GM15510 (cell line): Measurements from ENCODE around the gene FXYD1.
A peak's percentile ranks its signal among the peaks of the same experiment; 100 is the strongest.

Experiments
- POLR2A ChIP-seq: IDR thresholded peaks from 3 replicates; pipeline ENCODE4 v1.6.1; 2011; ENCODE audit warnings: borderline replicate concordance; ENCODE audit not compliant: insufficient read length; ENCODE audit errors: extremely low read depth

Gene FXYD1

GRCh38 chr19:35143231-35143715 is 4.6 kb downstream of the FXYD1 start, which contains the start of gene FXYD7:
TSS of gene FXYD7 (plus strand) at chr19:35143255. CDS start at chr19:35143334, 79 bp downstream.
- TF ChIP-seq POLR2A: no peak

- TF ChIP-seq POLR2A: no peak
Measured at GRCh38 chr19:35143818-35144217, 5.2 kb downstream of the FXYD1 start.

GRCh38 chr19:35144259-35144599 is 5.6 kb downstream of the FXYD1 start:
- TF ChIP-seq POLR2A: no peak

GRCh38 chr19:35144600-35145436 is 6.2 kb downstream of the FXYD1 start:
- no peak for TF ChIP-seq POLR2A

- no peak for TF ChIP-seq POLR2A
Measured at GRCh38 chr19:35146746-35147459, 8.3 kb downstream of the FXYD1 start.

- TF ChIP-seq POLR2A: no peak
Measured at GRCh38 chr19:35149463-35149862, 10.8 kb downstream of the FXYD1 start.

GRCh38 chr19:35150445-35150844 is 11.8 kb downstream of the FXYD1 start:
- TF ChIP-seq POLR2A: no peak

GRCh38 chr19:35151273-35152065 is 12.8 kb downstream of the FXYD1 start:
- no peak for TF ChIP-seq POLR2A

- no peak for TF ChIP-seq POLR2A
Measured at GRCh38 chr19:35153701-35154524, 15.3 kb downstream of the FXYD1 start.

- peak; percentile 61 for TF ChIP-seq POLR2A
Measured at GRCh38 chr19:35154525-35155406, 16.1 kb downstream of the FXYD1 start, which contains the start of gene FXYD5. TSS of gene FXYD5 (plus strand) at chr19:35154735. CDS start at chr19:35155551, 816 bp downstream.

GRCh38 chr19:35155441-35155840 is 16.8 kb downstream of the FXYD1 start:
- TF ChIP-seq POLR2A: no peak

- TF ChIP-seq POLR2A: no peak
Measured at GRCh38 chr19:35155981-35156672, 17.5 kb downstream of the FXYD1 start.

GRCh38 chr19:35156673-35157014 is 18.0 kb downstream of the FXYD1 start:
- TF ChIP-seq POLR2A: no peak

- TF ChIP-seq POLR2A: no peak
Measured at GRCh38 chr19:35157431-35157830, 18.8 kb downstream of the FXYD1 start.
